RWPE2 (cell line): ENCODE results near the gene RFNG.

ENCODE experiments used
- ATAC-seq: fragments of 200-7000 bp; cut with Tn5 transposase; 3 replicates; pipeline ENCODE4 v1.9.1; 2021; ENCODE audit warnings: low read depth
- DNase-seq: peaks from one replicate; pipeline ENCODE4 v3.0.0-alpha.2; 2020; ENCODE audit warnings: low spot score
- H3K27ac ChIP-seq: fragments of 450-650 bp; 2 replicates; pipeline ENCODE4 v1.5.1; 2017; ENCODE audit warnings: mild to moderate bottlenecking; ENCODE audit not compliant: poor library complexity, severe bottlenecking
- H3K27me3 ChIP-seq: fragments of 250-450 bp; sonication (Bioruptor Pico); 2 replicates; pipeline ENCODE4 v1.5.1; 2021; ENCODE audit warnings: mild to moderate bottlenecking, moderate library complexity; ENCODE audit not compliant: insufficient read depth, poor library complexity, severe bottlenecking
- H3K36me3 ChIP-seq: fragments of 250-450 bp; sonication (Bioruptor Pico); 2 replicates; pipeline ENCODE4 v1.5.1; 2020; ENCODE audit warnings: low read depth, mild to moderate bottlenecking, moderate library complexity
- H3K4me1 ChIP-seq: fragments of 250-450 bp; sonication (Bioruptor Pico); 2 replicates; pipeline ENCODE4 v1.5.1; 2021; ENCODE audit warnings: mild to moderate bottlenecking, moderate library complexity; ENCODE audit not compliant: insufficient read depth, poor library complexity, severe bottlenecking
- H3K4me3 ChIP-seq: fragments of 250-450 bp; sonication (Bioruptor Pico); 2 replicates; pipeline ENCODE4 v1.5.1; 2021; ENCODE audit warnings: mild to moderate bottlenecking, moderate library complexity; ENCODE audit not compliant: severe bottlenecking
- H3K9me3 ChIP-seq: fragments of 250-450 bp; sonication (Bioruptor Pico); 2 replicates; pipeline ENCODE4 v1.5.1; 2021; ENCODE audit warnings: mild to moderate bottlenecking, moderate library complexity; ENCODE audit not compliant: severe bottlenecking
- TF ChIP-seq, protein P1 (sequence below): fragments of 450-650 bp; IDR thresholded peaks from one replicate; pipeline ENCODE4 v1.5.1; 2017; ENCODE audit warnings: mild to moderate bottlenecking, moderate library complexity; ENCODE audit not compliant: poor library complexity, severe bottlenecking

Gene RFNG

GRCh38 chr17:82085031-82085861, 33.6 kb upstream of the RFNG start:
- TF ChIP-seq, protein P1, sequence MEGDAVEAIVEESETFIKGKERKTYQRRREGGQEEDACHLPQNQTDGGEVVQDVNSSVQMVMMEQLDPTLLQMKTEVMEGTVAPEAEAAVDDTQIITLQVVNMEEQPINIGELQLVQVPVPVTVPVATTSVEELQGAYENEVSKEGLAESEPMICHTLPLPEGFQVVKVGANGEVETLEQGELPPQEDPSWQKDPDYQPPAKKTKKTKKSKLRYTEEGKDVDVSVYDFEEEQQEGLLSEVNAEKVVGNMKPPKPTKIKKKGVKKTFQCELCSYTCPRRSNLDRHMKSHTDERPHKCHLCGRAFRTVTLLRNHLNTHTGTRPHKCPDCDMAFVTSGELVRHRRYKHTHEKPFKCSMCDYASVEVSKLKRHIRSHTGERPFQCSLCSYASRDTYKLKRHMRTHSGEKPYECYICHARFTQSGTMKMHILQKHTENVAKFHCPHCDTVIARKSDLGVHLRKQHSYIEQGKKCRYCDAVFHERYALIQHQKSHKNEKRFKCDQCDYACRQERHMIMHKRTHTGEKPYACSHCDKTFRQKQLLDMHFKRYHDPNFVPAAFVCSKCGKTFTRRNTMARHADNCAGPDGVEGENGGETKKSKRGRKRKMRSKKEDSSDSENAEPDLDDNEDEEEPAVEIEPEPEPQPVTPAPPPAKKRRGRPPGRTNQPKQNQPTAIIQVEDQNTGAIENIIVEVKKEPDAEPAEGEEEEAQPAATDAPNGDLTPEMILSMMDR = no peak
- no peak overlapping the region for H3K27ac ChIP-seq
- peaks cover 99% of the 10 kb centered on the region for H3K36me3 ChIP-seq
- no peak overlapping the region for H3K4me3 ChIP-seq
- no peaks in the 10 kb centered on the region for H3K4me1 ChIP-seq
- H3K9me3 ChIP-seq = no peaks in the 10 kb centered on the region
- DNase-seq (no peak), ATAC-seq (no peak)
- no peaks in the 10 kb centered on the region for H3K27me3 ChIP-seq

DNA sequence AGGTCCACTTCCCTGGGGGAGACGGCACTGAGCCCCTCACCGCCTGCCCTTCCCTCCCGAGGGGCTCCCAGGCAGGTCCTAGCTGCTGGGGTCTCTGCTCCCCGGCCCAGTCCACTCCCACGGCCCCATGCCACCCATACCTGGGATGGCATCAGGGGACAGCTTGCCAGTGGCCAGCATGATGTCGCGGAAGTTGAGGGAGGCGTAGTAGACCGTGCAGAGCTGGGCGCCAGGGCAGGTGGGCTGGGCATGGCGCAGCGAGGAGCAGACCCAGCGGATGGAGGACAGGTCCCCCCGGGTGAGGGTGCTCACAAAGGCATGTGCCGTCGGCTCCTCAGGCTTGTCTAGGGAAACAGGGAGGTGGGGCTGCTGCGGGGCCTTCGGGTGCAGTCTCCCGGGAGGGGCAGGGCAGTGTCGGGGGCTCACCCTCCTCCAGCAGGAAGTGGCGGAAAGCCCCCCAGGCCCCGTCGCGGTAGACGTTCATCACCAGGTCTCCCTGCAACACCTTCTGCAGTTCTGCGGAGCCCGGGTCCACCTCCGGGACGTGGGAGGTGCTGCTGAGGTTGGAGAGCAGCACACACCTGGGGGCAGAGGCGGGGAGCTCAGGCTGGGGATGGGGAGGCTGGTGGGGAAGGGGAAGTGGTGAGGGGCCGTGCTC, 32.9 kb upstream of the RFNG start:
- Histone ChIP-seq H3K4me1 (no peaks in the 10 kb centered on the region), H3K4me3 (no peak overlapping the region), H3K27ac (no peak overlapping the region), H3K36me3 (peaks cover 99% of the 10 kb centered on the region), H3K27me3 (no peaks in the 10 kb centered on the region), H3K9me3 (no peaks in the 10 kb centered on the region)
- TF ChIP-seq, protein P1 = no peak
- no peak for DNase-seq
- no peak for ATAC-seq

DNA sequence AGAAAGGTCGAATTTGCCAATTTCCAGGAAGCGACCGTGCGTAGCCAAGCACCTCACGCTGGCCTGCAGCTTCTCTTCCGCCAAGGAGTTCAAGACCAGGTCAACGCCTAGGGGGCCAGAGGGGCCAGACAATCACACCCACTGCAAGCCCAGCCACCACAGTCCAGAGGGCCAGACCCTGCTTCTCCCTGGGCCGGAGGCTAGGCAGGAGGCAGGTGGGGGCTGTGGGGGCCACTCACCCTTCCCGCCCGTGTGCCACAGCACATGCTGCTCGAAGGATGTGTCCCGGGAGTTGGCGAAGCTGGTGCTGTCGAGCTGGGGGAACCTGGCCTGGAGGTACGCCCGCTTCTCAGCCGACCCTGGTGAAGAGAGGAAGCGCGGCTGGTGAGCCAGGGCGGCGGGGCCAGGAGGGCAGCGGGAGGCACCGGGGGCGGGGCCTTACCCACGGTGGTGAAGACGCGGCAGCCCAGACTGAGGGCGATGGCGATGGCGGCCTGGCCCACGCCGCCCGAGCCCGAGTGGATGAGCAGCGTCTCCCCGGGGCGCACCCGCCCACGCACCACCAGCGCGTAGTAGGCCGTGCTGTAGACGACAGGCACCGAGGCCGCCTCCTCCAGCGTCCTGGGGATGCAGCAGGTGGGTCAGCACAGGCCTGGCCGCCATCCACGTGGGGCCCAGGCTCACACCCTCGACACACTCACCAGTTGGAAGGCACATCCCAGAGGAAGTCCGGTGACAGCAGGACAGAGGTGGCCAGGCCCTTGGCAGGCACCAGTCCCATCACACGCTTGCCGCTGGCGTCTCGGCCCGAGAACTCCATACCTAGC, 32.1 kb upstream of the RFNG start:
- H3K27ac ChIP-seq = no peak overlapping the region
- H3K4me3 ChIP-seq = no peak overlapping the region
- ATAC-seq = no peak
- no peaks in the 10 kb centered on the region for H3K27me3 ChIP-seq
- no peaks in the 10 kb centered on the region for H3K4me1 ChIP-seq
- TF ChIP-seq, protein P1 = no peak
- H3K36me3 ChIP-seq = peaks cover 96% of the 10 kb centered on the region
- no peak for DNase-seq
- H3K9me3 ChIP-seq = no peaks in the 10 kb centered on the region

DNA sequence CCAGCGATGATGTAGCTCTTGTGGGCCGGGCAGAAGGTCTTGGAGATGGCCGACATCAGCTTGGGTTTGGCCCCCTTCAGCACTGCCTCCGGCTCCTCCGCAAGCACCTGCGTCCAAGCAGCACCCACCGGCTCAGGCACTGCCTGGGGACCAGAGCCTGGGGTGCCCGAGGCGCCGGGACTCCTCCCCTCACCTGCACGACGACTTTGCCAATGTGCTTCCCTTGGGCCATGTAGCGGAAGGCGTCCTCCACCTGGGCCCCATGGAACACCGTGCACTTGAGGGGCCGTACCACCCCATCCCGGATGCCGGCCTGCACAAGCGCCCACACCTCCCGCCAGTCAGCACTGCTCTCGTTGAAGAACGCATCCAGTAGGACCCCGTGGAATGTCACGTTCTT, 31.4 kb upstream of the RFNG start:
- Histone ChIP-seq H3K27me3 (no peaks in the 10 kb centered on the region), H3K27ac (no peak overlapping the region), H3K4me1 (no peaks in the 10 kb centered on the region), H3K4me3 (no peak overlapping the region), H3K9me3 (no peaks in the 10 kb centered on the region), H3K36me3 (peaks cover 94% of the 10 kb centered on the region)
- DNase-seq (no peak), ATAC-seq (no peak)
- TF ChIP-seq, protein P1 = no peak
